Adrenal gland (tissue), 12 donors: ENCODE results near the gene NOL9. TPM values are rescaled to one million over a fixed set of nuclear protein-coding genes. Genes with fewer than 3 reads are reported as not detected.
A peak's percentile ranks its signal among the peaks of the same experiment; 100 is the strongest.

ENCODE experiments used
- DNase-seq, 7 donors: peaks; one replicate each; pipeline ENCODE4 v3.0.0-alpha.2; 2019 to 2020
- H3K27ac ChIP-seq, 5 donors: fragments of 200-600 bp; sonication (generic) in 4 of 5; 1 replicate in 3 of 5; 2 replicates in 2 of 5; pipeline versions ENCODE4 v1.5.1 to v1.8.0; 2016 to 2020; ENCODE audit warnings: mild to moderate bottlenecking in 1 of 5
- H3K27me3 ChIP-seq: fragments of 200-600 bp; 2 replicates; pipeline ENCODE4 v1.8.0; 2021
- H3K36me3 ChIP-seq, 2 donors: fragments of 200-600 bp; replicated peaks in 1 of 2; 1 replicate in 1 of 2; 2 replicates in 1 of 2; pipeline versions ENCODE4 v1.5.1 to v1.8.0; 2018 to 2022
- H3K4me1 ChIP-seq, 2 donors: fragments of 200-600 bp; replicated peaks in 1 of 2; 1 replicate in 1 of 2; 2 replicates in 1 of 2; pipeline versions ENCODE4 v1.5.1 to v1.8.0; 2018 to 2021
- H3K4me3 ChIP-seq, 4 donors: fragments of 200-600 bp; sonication (generic) in 3 of 4; one replicate each; pipeline ENCODE4 v1.5.1; 2016 to 2018
- H3K9me3 ChIP-seq, 3 donors: fragments of 200-600 bp; sonication (generic) in 1 of 3; replicated peaks in 1 of 3; 1 replicate in 2 of 3; 2 replicates in 1 of 3; pipeline versions ENCODE4 v1.5.1 to v1.8.0; 2016 to 2021
- POLR2A ChIP-seq, 2 donors: fragments of 450-650 bp; IDR thresholded peaks; one replicate each; pipeline ENCODE4 v1.6.1; 2017; ENCODE audit warnings: antibody characterized with exemption in 2 of 2, mild to moderate bottlenecking in 2 of 2, moderate library complexity in 1 of 2
- WGBS, 4 donors: extraction: QIAGEN DNeasy Blood & Tissue Kit in 2 of 4; methylation state at CpG; one replicate each; pipeline versions ENCODE4 v1.1.5 to v1.1.7; 2013 to 2017; 5-methylcytosine and 5-hydroxymethylcytosine counted together
- intact Hi-C, 2 donors: fragments of 100-400 bp; cut with DNase I; formaldehyde crosslinking; loops; one replicate each; pipeline versions ENCODE4 v1.14.1 to v1.15.0; 2022 to 2023
- polyA plus RNA-seq, 3 donors: library from polyadenylated mRNA; stranded (reverse); fragments of 200-250 nt in 2 of 3; fragments of 350-450 nt in 1 of 3; fragmentation: Illumina TruSeq in 1 of 3; extraction: RNeasy Lipid Tissue Mini Kit (QIAGEN cat#74804) in 1 of 3; gene quantifications; one replicate each; pipeline ENCODE4 v1.2.3, GENCODE V29; 2013 to 2014
- total RNA-seq, 9 donors: library from RNA; depleted of rRNA in 4 of 9; stranded (reverse); fragments of >200 nt in 4 of 9; fragments of 120-200 nt in 1 of 9; fragmentation: NEBNext Ultra II Directional in 1 of 9; extraction: Animal tissue kit (Norgen Biotek cat#: 25700) in 1 of 9; gene quantifications; one replicate each; pipeline versions ENCODE4 v1.1.0 to v1.2.4, GENCODE V29; 2013 to 2023
- TF ChIP-seq, protein P1 (sequence below), 6 experiments: fragments of 450-650 bp in 4 of 6; fragments of 200-600 bp in 2 of 6; sonication (generic) in 1 of 6; IDR thresholded peaks; 1 replicate in 5 of 6; 2 replicates in 1 of 6; pipeline versions ENCODE4 v1.5.1 to v1.8.0; 2016 to 2021; ENCODE audit warnings: antibody characterized with exemption in 6 of 6, mild to moderate bottlenecking in 2 of 6, moderate library complexity in 1 of 6
- donor health status: healthy with polysubstance abuse.
- donor health status: Bipolar disorder and iron deficiency.
- donor health status: DM: yes; HTN: yes; CAD: no.
- donor health status: DM: no; HTN: no; CAD: no.
- donor health status: DM: no; HTN: no; CAD: no.
- donor health status: DM: yes; HTN: yes; CAD: no.

NOL9 gene
- total and polyA plus RNA-seq, 12 donors, result 5.9 to 39.7 (median 19.7) TPM

GRCh38 chr1:6496890-6497214, 57.5 kb downstream of the NOL9 start:
- intact Hi-C loops, result no loop called here
- Histone ChIP-seq H3K36me3 (no peaks in the 10 kb centered on the region), H3K4me1 (peaks cover 25 to 57% of the 10 kb centered on the region in 2 donors), H3K4me3 (peak overlapping the region in 2 of 4 donors; percentile 59 to 89), H3K9me3 (no peaks in the 10 kb centered on the region), H3K27ac (peak overlapping the region in 4 of 5 donors; percentile 46 to 78 (median 73)), H3K27me3 (no peaks in the 10 kb centered on the region)
- no peak for DNase-seq
- 1 to 4% (median 2%) methylated on average over 4 to 21 of the region's 21 CpGs; no CpG with 5 or more reads in 1 of the 4 donors for WGBS, 4 donors
- TF ChIP-seq, protein P1, sequence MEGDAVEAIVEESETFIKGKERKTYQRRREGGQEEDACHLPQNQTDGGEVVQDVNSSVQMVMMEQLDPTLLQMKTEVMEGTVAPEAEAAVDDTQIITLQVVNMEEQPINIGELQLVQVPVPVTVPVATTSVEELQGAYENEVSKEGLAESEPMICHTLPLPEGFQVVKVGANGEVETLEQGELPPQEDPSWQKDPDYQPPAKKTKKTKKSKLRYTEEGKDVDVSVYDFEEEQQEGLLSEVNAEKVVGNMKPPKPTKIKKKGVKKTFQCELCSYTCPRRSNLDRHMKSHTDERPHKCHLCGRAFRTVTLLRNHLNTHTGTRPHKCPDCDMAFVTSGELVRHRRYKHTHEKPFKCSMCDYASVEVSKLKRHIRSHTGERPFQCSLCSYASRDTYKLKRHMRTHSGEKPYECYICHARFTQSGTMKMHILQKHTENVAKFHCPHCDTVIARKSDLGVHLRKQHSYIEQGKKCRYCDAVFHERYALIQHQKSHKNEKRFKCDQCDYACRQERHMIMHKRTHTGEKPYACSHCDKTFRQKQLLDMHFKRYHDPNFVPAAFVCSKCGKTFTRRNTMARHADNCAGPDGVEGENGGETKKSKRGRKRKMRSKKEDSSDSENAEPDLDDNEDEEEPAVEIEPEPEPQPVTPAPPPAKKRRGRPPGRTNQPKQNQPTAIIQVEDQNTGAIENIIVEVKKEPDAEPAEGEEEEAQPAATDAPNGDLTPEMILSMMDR (IDR thresholded peaks at IDR 0.05), result no peak
- no peak for TF ChIP-seq POLR2A (IDR thresholded peaks at IDR 0.05)

DNA sequence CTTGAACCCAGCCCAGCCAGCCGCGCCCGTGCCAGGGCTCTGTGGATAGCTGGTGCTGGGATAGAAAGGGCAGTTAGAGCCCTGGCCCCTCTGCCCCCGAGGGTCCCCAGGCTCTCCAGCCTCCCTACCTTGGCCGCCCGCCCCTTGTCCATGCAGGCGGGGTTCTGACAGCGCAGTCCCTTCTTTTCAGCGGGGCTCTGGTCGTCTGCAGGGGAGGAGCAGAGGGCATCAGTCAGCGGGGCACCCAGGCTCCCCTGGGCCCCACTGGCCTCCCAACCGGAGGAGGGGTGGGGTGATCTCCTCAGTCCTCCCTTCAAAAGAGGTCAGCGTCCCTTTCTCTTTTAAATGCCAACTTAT, 58.0 kb downstream of the NOL9 start:
- intact Hi-C loops, result no loop called here
- Histone ChIP-seq H3K27me3 (no peaks in the 10 kb centered on the region), H3K4me3 (peak overlapping the region in 2 of 4 donors; percentile 59 to 89), H3K4me1 (peaks cover 24 to 57% of the 10 kb centered on the region in 2 donors), H3K36me3 (no peaks in the 10 kb centered on the region), H3K9me3 (no peaks in the 10 kb centered on the region), H3K27ac (peak overlapping the region in 4 of 5 donors; percentile 46 to 78 (median 73))
- DNase-seq, result no peak
- 18 to 39% (median 33%) methylated on average over 3 to 13 of the region's 13 CpGs for WGBS, 4 donors
- TF ChIP-seq POLR2A (IDR thresholded peaks at IDR 0.05), result no peak
- TF ChIP-seq, protein P1 (IDR thresholded peaks at IDR 0.05), result no peak

DNA sequence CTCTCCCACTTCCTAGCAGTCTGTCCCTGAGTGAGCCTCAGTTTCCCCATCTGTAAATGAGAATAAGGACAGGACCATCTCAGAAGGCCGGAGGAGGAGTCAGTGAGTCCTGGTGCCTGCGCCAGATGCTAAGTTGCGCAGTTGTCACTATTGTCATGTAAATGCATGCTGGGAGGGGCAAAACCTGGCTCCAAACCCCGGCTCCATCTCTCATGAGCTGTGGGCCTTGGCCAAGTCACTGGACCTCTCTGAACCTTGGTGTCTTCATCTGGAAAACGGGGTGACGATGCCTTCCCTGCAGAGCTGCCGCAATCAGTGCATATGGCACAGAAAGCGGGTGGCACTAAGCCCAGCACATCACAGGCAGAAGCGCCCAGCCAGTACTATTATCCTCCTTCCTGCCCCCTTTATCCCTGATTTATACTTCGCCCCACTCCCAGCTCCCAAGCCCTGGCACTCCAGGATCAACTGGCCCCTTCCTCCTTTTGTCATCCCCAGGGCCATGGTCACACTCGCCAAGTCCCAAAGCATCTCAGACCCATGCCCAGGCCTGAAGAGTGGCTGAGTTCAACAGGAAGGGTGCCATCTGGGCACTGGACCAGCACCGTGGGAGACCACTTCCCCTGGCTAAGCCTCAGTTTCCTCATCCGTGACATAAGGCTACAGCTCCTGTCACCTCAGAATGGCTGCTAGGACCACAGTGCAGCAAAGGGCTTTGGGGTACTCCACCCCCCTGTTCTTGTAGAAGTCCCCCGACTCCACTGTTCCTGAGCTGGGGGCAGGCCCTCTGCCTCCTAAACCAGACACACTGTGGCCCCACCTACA, 58.6 kb downstream of the NOL9 start:
- no peak for TF ChIP-seq POLR2A (IDR thresholded peaks at IDR 0.05)
- TF ChIP-seq, protein P1 (IDR thresholded peaks at IDR 0.05), result no peak
- Histone ChIP-seq H3K36me3 (no peaks in the 10 kb centered on the region), H3K9me3 (no peaks in the 10 kb centered on the region), H3K27ac (peak overlapping the region in 3 of 5 donors; percentile 46 to 78 (median 78)), H3K27me3 (no peaks in the 10 kb centered on the region), H3K4me1 (peaks cover 25 to 57% of the 10 kb centered on the region in 2 donors), H3K4me3 (no peak overlapping the region)
- intact Hi-C loops, result no loop called here
- no peak for DNase-seq
- 84 to 87% (median 86%) methylated on average over 12 to 14 of the region's 14 CpGs for WGBS, 4 donors

- TF ChIP-seq, protein P1 (IDR thresholded peaks at IDR 0.05), result no peak
- no peak for TF ChIP-seq POLR2A (IDR thresholded peaks at IDR 0.05)
- Histone ChIP-seq H3K36me3 (no peaks in the 10 kb centered on the region), H3K27me3 (no peaks in the 10 kb centered on the region), H3K27ac (peak overlapping the region in 2 of 5 donors; percentile 45 to 62), H3K9me3 (no peaks in the 10 kb centered on the region), H3K4me1 (peaks cover 29 to 61% of the 10 kb centered on the region in 2 donors), H3K4me3 (no peak overlapping the region)
- intact Hi-C loops, result no loop called here
- 51 to 53% methylated on average over 13 of the region's 13 CpGs; no CpG with 5 or more reads in 2 of the 4 donors for WGBS, 4 donors
- peak in 2 of 7 donors; percentile 46 to 81 for DNase-seq
These were observed 59.3 kb downstream of the NOL9 start for GRCh38 chr1:6495041-6495441.
